ENCODE results near the gene AGAP1. TPM values are rescaled to one million over a fixed set of nuclear protein-coding genes. Genes with fewer than 3 reads are reported as not detected.

Gene AGAP1
- total and polyA plus RNA-seq, 4 donors, result 2.0 to 8.5 (median 5.4) TPM

GRCh38 chr2:235952714-235953113, 458.9 kb downstream of the AGAP1 start:
- no peaks in the 10 kb centered on the region for H3K4me1 ChIP-seq (ENCODE audit: control insufficient read depth in 4 of 4, insufficient read depth in 4 of 4, low read length in 3 of 4)
- no peaks in the 10 kb centered on the region for H3K27me3 ChIP-seq (ENCODE audit: control insufficient read depth in 4 of 4, insufficient read depth in 4 of 4, low read length in 3 of 4)
- WGBS, result 96% methylated on average over 10 of the region's 10 CpGs
- H3K4me3 ChIP-seq (ENCODE audit: low read depth in 1 of 3, low read length in 3 of 3), result no peak overlapping the region
- no peak overlapping the region for H3K9ac ChIP-seq (ENCODE audit: low read depth in 1 of 2, low read length in 2 of 2)
- H3K9me3 ChIP-seq (ENCODE audit: control insufficient read depth in 4 of 4, low read length in 3 of 4), result no peaks in the 10 kb centered on the region
- H3K36me3 ChIP-seq (ENCODE audit: control insufficient read depth in 4 of 4, insufficient read depth in 3 of 4, low read depth in 1 of 4, low read length in 3 of 4), result no peaks in the 10 kb centered on the region
- TF ChIP-seq ATF3 (IDR thresholded peaks at IDR 0.05), result no peak
- TF ChIP-seq HNF4A (conservative IDR thresholded peaks at IDR 0.05), result no peak
- no peak for TF ChIP-seq FOXA1 (IDR thresholded peaks at IDR 0.05)
- no peak for TF ChIP-seq GABPA (IDR thresholded peaks at IDR 0.05 in 1 of 2, conservative IDR thresholded peaks at IDR 0.05 in 1 of 2)
- TF ChIP-seq FOXA2 (IDR thresholded peaks at IDR 0.05), result no peak
- TF ChIP-seq NR2F2 (IDR thresholded peaks at IDR 0.05), result no peak
- no peak for TF ChIP-seq YY1 (IDR thresholded peaks at IDR 0.05)
- TF ChIP-seq RAD21 (IDR thresholded peaks at IDR 0.05), result no peak
- TF ChIP-seq JUND (IDR thresholded peaks at IDR 0.05), result no peak
- no peak for TF ChIP-seq EGR1 (IDR thresholded peaks at IDR 0.05; ENCODE audit: low read depth in 2 of 2)
- TF ChIP-seq CTCF (IDR thresholded peaks at IDR 0.05; ENCODE audit: low read depth, low read length, missing input control), result no peak
- no peak for TF ChIP-seq HNF4G (IDR thresholded peaks at IDR 0.05)
- no peak for TF ChIP-seq MAX (IDR thresholded peaks at IDR 0.05)
- TF ChIP-seq SP1 (IDR thresholded peaks at IDR 0.05), result no peak
- TF ChIP-seq TAF1 (conservative IDR thresholded peaks at IDR 0.05), result no peak
- TF ChIP-seq REST (IDR thresholded peaks at IDR 0.05), result no peak
- no peak for TF ChIP-seq RXRA (IDR thresholded peaks at IDR 0.05)
- TF ChIP-seq ZBTB33 (IDR thresholded peaks at IDR 0.05), result no peak
- no peak overlapping the region for H3K27ac ChIP-seq (ENCODE audit: low read depth in 1 of 2, low read length in 2 of 2)
- DNase-seq (ENCODE audit: low spot score), result no peak

Measured in liver (tissue), 9 donors.